Breast epithelium (tissue), 3 donors: Measurements from ENCODE around the gene TMSB10.
A peak's percentile ranks its signal among the peaks of the same experiment; 100 is the strongest.

Experiments used
- POLR2A ChIP-seq: fragments of 450-650 bp; IDR thresholded peaks from one replicate; pipeline ENCODE4 v1.6.1; 2016; ENCODE audit warnings: antibody characterized with exemption, mild to moderate bottlenecking, moderate library complexity
- POLR2AphosphoS5 ChIP-seq, 3 donors: sonication (generic); formaldehyde crosslinking; IDR thresholded peaks; one replicate each; pipeline ENCODE4 v1.6.1; 2017; ENCODE audit warnings: antibody characterized with exemption in 3 of 3
- TF ChIP-seq, protein P1 (sequence below), 3 donors: fragments of 450-650 bp; IDR thresholded peaks; one replicate each; pipeline ENCODE4 v1.5.1; 2016 to 2017; ENCODE audit warnings: antibody characterized with exemption in 3 of 3, mild to moderate bottlenecking in 3 of 3, moderate library complexity in 3 of 3

DNA sequence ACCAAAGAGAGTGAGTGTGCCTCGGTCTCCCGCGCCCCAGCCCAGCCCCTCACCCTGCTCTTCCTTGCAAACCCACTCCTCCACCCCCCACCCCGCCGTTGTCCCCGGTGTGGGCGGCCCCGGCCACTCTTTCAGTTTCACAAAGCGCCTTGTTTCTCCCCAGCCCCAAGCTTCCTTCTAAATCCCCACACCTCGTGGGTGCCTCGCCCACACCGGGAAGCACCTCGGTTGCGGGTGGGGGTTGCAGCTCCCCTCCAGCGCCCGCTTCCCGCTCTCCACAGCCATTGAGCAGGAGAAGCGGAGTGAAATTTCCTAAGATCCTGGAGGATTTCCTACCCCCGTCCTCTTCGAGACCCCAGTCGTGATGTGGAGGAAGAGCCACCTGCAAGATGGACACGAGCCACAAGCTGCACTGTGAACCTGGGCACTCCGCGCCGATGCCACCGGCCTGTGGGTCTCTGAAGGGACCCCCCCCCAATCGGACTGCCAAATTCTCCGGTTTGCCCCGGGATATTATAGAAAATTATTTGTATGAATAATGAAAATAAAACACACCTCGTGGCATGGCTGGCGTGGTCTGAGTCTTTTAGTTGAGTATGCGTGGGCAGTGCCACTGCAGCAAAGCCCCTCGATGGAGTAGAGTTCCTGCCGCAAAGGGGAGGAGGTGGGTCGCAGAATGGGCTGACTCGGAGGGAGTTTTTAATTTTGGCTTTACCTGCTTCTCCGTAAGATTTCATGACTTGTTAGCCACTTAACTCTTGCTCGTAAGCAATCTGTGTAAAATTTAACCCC lies 848 bp downstream of the TMSB10 start:
- TF ChIP-seq POLR2AphosphoS5 (IDR thresholded peaks at IDR 0.05): peak in 1 of 3 donors; percentile 27
- TF ChIP-seq, protein P1, sequence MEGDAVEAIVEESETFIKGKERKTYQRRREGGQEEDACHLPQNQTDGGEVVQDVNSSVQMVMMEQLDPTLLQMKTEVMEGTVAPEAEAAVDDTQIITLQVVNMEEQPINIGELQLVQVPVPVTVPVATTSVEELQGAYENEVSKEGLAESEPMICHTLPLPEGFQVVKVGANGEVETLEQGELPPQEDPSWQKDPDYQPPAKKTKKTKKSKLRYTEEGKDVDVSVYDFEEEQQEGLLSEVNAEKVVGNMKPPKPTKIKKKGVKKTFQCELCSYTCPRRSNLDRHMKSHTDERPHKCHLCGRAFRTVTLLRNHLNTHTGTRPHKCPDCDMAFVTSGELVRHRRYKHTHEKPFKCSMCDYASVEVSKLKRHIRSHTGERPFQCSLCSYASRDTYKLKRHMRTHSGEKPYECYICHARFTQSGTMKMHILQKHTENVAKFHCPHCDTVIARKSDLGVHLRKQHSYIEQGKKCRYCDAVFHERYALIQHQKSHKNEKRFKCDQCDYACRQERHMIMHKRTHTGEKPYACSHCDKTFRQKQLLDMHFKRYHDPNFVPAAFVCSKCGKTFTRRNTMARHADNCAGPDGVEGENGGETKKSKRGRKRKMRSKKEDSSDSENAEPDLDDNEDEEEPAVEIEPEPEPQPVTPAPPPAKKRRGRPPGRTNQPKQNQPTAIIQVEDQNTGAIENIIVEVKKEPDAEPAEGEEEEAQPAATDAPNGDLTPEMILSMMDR (IDR thresholded peaks at IDR 0.05): no peak
- no peak for TF ChIP-seq POLR2A
